H1 (cell line): ENCODE measurements around the gene PTPRO. TPM values are rescaled to one million over a fixed set of nuclear protein-coding genes. Genes with fewer than 3 reads are reported as not detected.

Experiments used
- CTCF ChIA-PET: fragments of 300-600 bp; sonication (Branson Sonifier 250); formaldehyde crosslinking; loops from one replicate; lab custom pipeline; 2021; ENCODE audit not compliant: partially characterized antibody; lab: Charles Lee
- POLR2A ChIA-PET: fragments of 300-600 bp; sonication (Branson Sonifier 250); formaldehyde crosslinking; loops from one replicate; lab custom pipeline; 2021; ENCODE audit warnings: inconsistent platforms; ENCODE audit not compliant: partially characterized antibody; lab: Charles Lee
- DNase-seq, 2 experiments: peaks; one replicate each; pipeline versions ENCODE4 v3.0.0 to v3.0.0-alpha.2; 2010 to 2022; ENCODE audit warnings: low spot score in 2 of 2, low read depth in 1 of 2, mixed read lengths in 1 of 2
- FAIRE-seq: peaks from 2 replicates; lab custom pipeline; 2011; peaks lifted over from hg19 to GRCh38; lab: Jason Lieb, UNC
- H2AFZ ChIP-seq: 2 replicates; pipeline ENCODE4 v1.8.1; 2012; ENCODE audit warnings: low read length, inconsistent platforms
- H2AK5ac ChIP-seq: 2 replicates; pipeline ENCODE4 v1.6.1; 2013; ENCODE audit warnings: low read depth, low read length
- H2BK120ac ChIP-seq: replicated peaks from 2 replicates; pipeline ENCODE3; 2013; ENCODE audit warnings: low read depth, low read length, inconsistent platforms
- H2BK12ac ChIP-seq: 2 replicates; pipeline ENCODE4 v1.6.1; 2013; ENCODE audit warnings: low read depth, low read length
- H2BK15ac ChIP-seq: 2 replicates; pipeline ENCODE4 v1.6.1; 2013; ENCODE audit warnings: low read length
- H2BK20ac ChIP-seq: 2 replicates; pipeline ENCODE4 v1.6.1; 2013; ENCODE audit warnings: low read length
- H2BK5ac ChIP-seq: 2 replicates; pipeline ENCODE4 v1.6.1; 2013; ENCODE audit warnings: low read depth, low read length
- H3K14ac ChIP-seq: 2 replicates; pipeline ENCODE4 v1.6.1; 2013; ENCODE audit warnings: inconsistent platforms; ENCODE audit not compliant: insufficient read length
- H3K18ac ChIP-seq: 2 replicates; pipeline ENCODE4 v1.6.1; 2013; ENCODE audit warnings: low read length; ENCODE audit errors: extremely low read depth
- H3K23ac ChIP-seq: 2 replicates; pipeline ENCODE4 v1.6.1; 2013; ENCODE audit warnings: inconsistent platforms; ENCODE audit not compliant: insufficient read length
- H3K23me2 ChIP-seq: 2 replicates; pipeline ENCODE4 v1.6.1; 2013; ENCODE audit warnings: low read depth, low read length
- H3K27ac ChIP-seq: 2 replicates; pipeline ENCODE4 v1.6.1; 2011; ENCODE audit warnings: low read depth, low read length, inconsistent platforms
- H3K27me3 ChIP-seq, 4 experiments: replicated peaks in 1 of 4; 1 replicate in 1 of 4; 2 replicates in 3 of 4; pipeline versions ENCODE4 v1.6.1 to v1.8.1; 2011 to 2013; ENCODE audit warnings: low read length in 3 of 4, mild to moderate bottlenecking in 3 of 4, inconsistent platforms in 2 of 4, mixed read lengths in 2 of 4, moderate library complexity in 1 of 4; ENCODE audit not compliant: control insufficient read depth in 3 of 4, insufficient read depth in 3 of 4; ENCODE audit errors: extremely low read depth in 1 of 4
- H3K36me3 ChIP-seq, 4 experiments: 2 replicates each; pipeline versions ENCODE4 v1.6.1 to v1.8.1; 2011 to 2013; ENCODE audit warnings: mild to moderate bottlenecking in 4 of 4, low read length in 3 of 4, moderate library complexity in 2 of 4, control low read depth in 1 of 4, inconsistent platforms in 1 of 4; ENCODE audit not compliant: insufficient read depth in 4 of 4, control insufficient read depth in 2 of 4
- H3K4ac ChIP-seq: replicated peaks from 2 replicates; pipeline ENCODE3; 2013; ENCODE audit warnings: low read length, low read depth, mixed read lengths, inconsistent platforms; ENCODE audit not compliant: insufficient read length
- H3K4me1 ChIP-seq, 4 experiments: replicated peaks in 1 of 4; 1 replicate in 1 of 4; 2 replicates in 3 of 4; pipeline versions ENCODE4 v1.6.1 to v1.8.1; 2011 to 2013; ENCODE audit warnings: low read length in 3 of 4, inconsistent platforms in 2 of 4, mixed read lengths in 1 of 4; ENCODE audit not compliant: insufficient read depth in 4 of 4, control insufficient read depth in 3 of 4
- H3K4me2 ChIP-seq, 2 experiments: 2 replicates each; pipeline versions ENCODE4 v1.6.1 to v1.8.1; 2011 to 2013; ENCODE audit warnings: low read depth in 2 of 2, low read length in 2 of 2, control low read depth in 1 of 2, inconsistent platforms in 1 of 2, mild to moderate bottlenecking in 1 of 2; ENCODE audit not compliant: insufficient read depth in 1 of 2
- H3K4me3 ChIP-seq, 4 experiments: fragments of 200-600, 300-600 bp in 1 of 4; sonication (generic), shearing (Covaris generic), sonication (Bioruptor Twin) in 1 of 4; 2 replicates each; pipeline versions ENCODE4 v1.5.1 to v1.8.1; 2011 to 2016; ENCODE audit warnings: low read length in 4 of 4, low read depth in 3 of 4, control low read depth in 2 of 4, inconsistent platforms in 2 of 4, mild to moderate bottlenecking in 2 of 4, mixed read lengths in 1 of 4, moderate library complexity in 1 of 4; ENCODE audit not compliant: insufficient read depth in 2 of 4; ENCODE audit errors: extremely low read depth in 1 of 4
- H3K56ac ChIP-seq: replicated peaks from 2 replicates; pipeline ENCODE3; 2013; ENCODE audit warnings: low read depth, mild to moderate bottlenecking, mixed read lengths, low read length, inconsistent platforms; ENCODE audit not compliant: insufficient read length
- H3K79me1 ChIP-seq: 2 replicates; pipeline ENCODE4 v1.6.1; 2013; ENCODE audit warnings: low read depth, low read length, control low read depth
- H3K79me2 ChIP-seq, 2 experiments: 2 replicates each; pipeline versions ENCODE4 v1.6.1 to v1.8.1; 2012 to 2013; ENCODE audit warnings: low read length in 2 of 2, mild to moderate bottlenecking in 2 of 2, inconsistent platforms in 1 of 2; ENCODE audit not compliant: insufficient read depth in 2 of 2, control insufficient read depth in 1 of 2
- H3K9ac ChIP-seq, 4 experiments: replicated peaks in 1 of 4; 1 replicate in 1 of 4; 2 replicates in 3 of 4; pipeline versions ENCODE4 v1.6.1 to v1.8.1; 2011 to 2013; ENCODE audit warnings: low read depth in 3 of 4, low read length in 3 of 4, control low read depth in 2 of 4, mild to moderate bottlenecking in 2 of 4, moderate library complexity in 2 of 4, inconsistent platforms in 1 of 4; ENCODE audit errors: extremely low read depth in 1 of 4
- H3K9me3 ChIP-seq, 2 experiments: 2 replicates each; pipeline versions ENCODE4 v1.6.1 to v1.8.1; 2012 to 2013; ENCODE audit warnings: mild to moderate bottlenecking in 2 of 2, moderate library complexity in 2 of 2, control low read depth in 1 of 2, inconsistent platforms in 1 of 2, low read depth in 1 of 2, low read length in 1 of 2, mixed read lengths in 1 of 2; ENCODE audit not compliant: insufficient read depth in 2 of 2
- H4K20me1 ChIP-seq, 2 experiments: replicated peaks in 1 of 2; 2 replicates each; pipeline versions ENCODE3 to v1.8.1; 2011 to 2013; ENCODE audit warnings: inconsistent platforms in 2 of 2, low read length in 2 of 2, mild to moderate bottlenecking in 1 of 2; ENCODE audit not compliant: insufficient read depth in 2 of 2, control insufficient read depth in 1 of 2
- H4K5ac ChIP-seq: 2 replicates; pipeline ENCODE4 v1.6.1; 2013; ENCODE audit warnings: low read length, low read depth, mixed read lengths, inconsistent platforms; ENCODE audit not compliant: insufficient read length
- H4K8ac ChIP-seq: 2 replicates; pipeline ENCODE4 v1.8.0; 2013; ENCODE audit warnings: mild to moderate bottlenecking, moderate library complexity, low read length, inconsistent platforms; ENCODE audit not compliant: insufficient read depth; ENCODE audit errors: extremely low read depth
- H4K91ac ChIP-seq: replicated peaks from 2 replicates; pipeline ENCODE3; 2013; ENCODE audit warnings: low read length, mixed read lengths, inconsistent platforms; ENCODE audit not compliant: insufficient read length
- BRCA1 ChIP-seq: IDR thresholded peaks from 2 replicates; pipeline ENCODE4 v1.6.1; 2012; ENCODE audit warnings: low read depth, low read length, improper control_type of control experiment
- FOSL1 ChIP-seq: IDR thresholded peaks from 2 replicates; pipeline ENCODE4 v1.6.1; 2011; ENCODE audit warnings: mild to moderate bottlenecking, low read depth, low read length, moderate library complexity; ENCODE audit not compliant: insufficient read depth
- KDM4A ChIP-seq: IDR thresholded peaks from one replicate; pipeline ENCODE4 v1.7.1; 2012; ENCODE audit warnings: low read depth, mild to moderate bottlenecking, moderate library complexity, low read length, inconsistent platforms; ENCODE audit not compliant: severe bottlenecking
- RAD21 ChIP-seq, 2 experiments: IDR thresholded peaks in 1 of 2; conservative IDR thresholded peaks in 1 of 2; 2 replicates each; pipeline ENCODE4 v1.6.1; 2011; ENCODE audit warnings: low read depth in 2 of 2, low read length in 2 of 2, improper control_type of control experiment in 1 of 2, inconsistent platforms in 1 of 2, mild to moderate bottlenecking in 1 of 2, moderate library complexity in 1 of 2
- TAF1 ChIP-seq: IDR thresholded peaks from 2 replicates; pipeline ENCODE4 v1.6.1; 2011; ENCODE audit warnings: mild to moderate bottlenecking, low read depth, low read length
- TEAD4 ChIP-seq: IDR thresholded peaks from 2 replicates; pipeline ENCODE4 v1.6.1; 2012; ENCODE audit warnings: low read depth, low read length, inconsistent platforms, mixed read lengths
- YY1 ChIP-seq: IDR thresholded peaks from 2 replicates; pipeline ENCODE4 v1.6.1; 2011; ENCODE audit warnings: low read depth, mild to moderate bottlenecking, low read length
- WGBS, 2 experiments: shearing (Covaris generic) in 1 of 2; methylation state at CpG; one replicate each; pipeline versions ENCODE4 v1.1.6 to v1.1.7; 2013 to 2015; ENCODE audit warnings: low lambda C conversion rate in 2 of 2, mixed read lengths in 2 of 2, inconsistent platforms in 1 of 2, low coverage in 1 of 2, missing lambda C conversion rate in 1 of 2; ENCODE audit not compliant: insufficient replicate concordance in 2 of 2, insufficient coverage in 1 of 2, insufficient read length in 1 of 2; ENCODE audit errors: extremely low coverage in 1 of 2, missing lambda C conversion rate in 1 of 2; 5-methylcytosine and 5-hydroxymethylcytosine counted together
- polyA plus RNA-seq, 7 experiments: library from polyadenylated mRNA; depleted of rRNA in 3 of 7; stranded (reverse) in 5 of 7; unstranded in 2 of 7; fragments of >200 nt in 5 of 7; fragments of 200-250 nt in 2 of 7; gene quantifications; 1 replicate in 5 of 7; 2 replicates in 1 of 7; 4 replicates in 1 of 7; pipeline versions ENCODE4 v1.2.1 to v1.2.3, GENCODE V29; 2011 to 2013; ENCODE audit warnings: missing spikeins in 2 of 7, mixed read lengths in 2 of 7
- total RNA-seq: library from RNA; stranded (reverse); fragmentation: NEBNext Ultra II Directional; extraction: Animal tissue kit (Norgen Biotek cat#: 25700); gene quantifications from 2 replicates; pipeline ENCODE4 v1.2.1, GENCODE V29; 2021
- TF ChIP-seq, protein P1 (sequence below), 3 experiments: IDR thresholded peaks; 1 replicate in 2 of 3; 2 replicates in 1 of 3; pipeline versions ENCODE4 v1.5.1 to v1.6.1; 2011; ENCODE audit warnings: low read length in 3 of 3, mild to moderate bottlenecking in 3 of 3, inconsistent platforms in 2 of 3, low read depth in 1 of 3, moderate library complexity in 1 of 3; ENCODE audit not compliant: insufficient read depth in 1 of 3; ENCODE audit errors: control extremely low read depth in 1 of 3

PTPRO gene
- total and polyA plus RNA-seq, 2 of the 8 experiments (the other 6 are each of a cell fraction or from before 2014, with no cell fraction given) = 0.73 to 1.7 TPM

GRCh38 chr12:15276088-15276698 is 46.1 kb upstream of the PTPRO start:
- H3K9me3 ChIP-seq = no peaks in the 10 kb centered on the region
- H4K91ac ChIP-seq = no peak overlapping the region
- H3K23me2 ChIP-seq = no peaks in the 10 kb centered on the region
- no peak overlapping the region for H3K27ac ChIP-seq
- DNase-seq (no peak), FAIRE-seq (peak; percentile 92)
- 30% methylated on average over 7 of the region's 8 CpGs; no CpG with 5 or more reads in 1 of the 2 experiments for whole genome bisulfite sequencing, 2 experiments
- H2BK20ac ChIP-seq = no peak overlapping the region
- H3K4me3 ChIP-seq = no peak overlapping the region
- H2BK120ac ChIP-seq = no peak overlapping the region
- no peaks in the 10 kb centered on the region for H4K20me1 ChIP-seq
- H3K4me2 ChIP-seq = no peak overlapping the region
- H3K4ac ChIP-seq = no peak overlapping the region
- no peaks in the 10 kb centered on the region for H3K79me1 ChIP-seq
- no peaks in the 10 kb centered on the region for H3K27me3 ChIP-seq
- ChIA-PET CTCF (interaction anchor here (0.6 to 6.9 kb wide), 26 partner anchors 11 to 568 kb away, joined by 3 to 37 read pairs (median 4); no protein-coding TSS in a partner anchor), POLR2A (no interaction called here)
- H3K56ac ChIP-seq = no peak overlapping the region
- no peak overlapping the region for H2BK5ac ChIP-seq
- no peak overlapping the region for H4K5ac ChIP-seq
- H3K79me2 ChIP-seq = no peaks in the 10 kb centered on the region
- H3K36me3 ChIP-seq = no peaks in the 10 kb centered on the region
- H3K23ac ChIP-seq = no peak overlapping the region
- H3K14ac ChIP-seq = no peak overlapping the region
- H2BK12ac ChIP-seq = no peak overlapping the region
- H3K18ac ChIP-seq = no peak overlapping the region
- H3K4me1 ChIP-seq = no peaks in the 10 kb centered on the region
- peak overlapping the region; percentile 89 for H2AFZ ChIP-seq
- H3K9ac ChIP-seq = no peak overlapping the region
- H2BK15ac ChIP-seq = no peak overlapping the region
- H4K8ac ChIP-seq = no peak overlapping the region
- no peak overlapping the region for H2AK5ac ChIP-seq
- TF ChIP-seq, protein P1, sequence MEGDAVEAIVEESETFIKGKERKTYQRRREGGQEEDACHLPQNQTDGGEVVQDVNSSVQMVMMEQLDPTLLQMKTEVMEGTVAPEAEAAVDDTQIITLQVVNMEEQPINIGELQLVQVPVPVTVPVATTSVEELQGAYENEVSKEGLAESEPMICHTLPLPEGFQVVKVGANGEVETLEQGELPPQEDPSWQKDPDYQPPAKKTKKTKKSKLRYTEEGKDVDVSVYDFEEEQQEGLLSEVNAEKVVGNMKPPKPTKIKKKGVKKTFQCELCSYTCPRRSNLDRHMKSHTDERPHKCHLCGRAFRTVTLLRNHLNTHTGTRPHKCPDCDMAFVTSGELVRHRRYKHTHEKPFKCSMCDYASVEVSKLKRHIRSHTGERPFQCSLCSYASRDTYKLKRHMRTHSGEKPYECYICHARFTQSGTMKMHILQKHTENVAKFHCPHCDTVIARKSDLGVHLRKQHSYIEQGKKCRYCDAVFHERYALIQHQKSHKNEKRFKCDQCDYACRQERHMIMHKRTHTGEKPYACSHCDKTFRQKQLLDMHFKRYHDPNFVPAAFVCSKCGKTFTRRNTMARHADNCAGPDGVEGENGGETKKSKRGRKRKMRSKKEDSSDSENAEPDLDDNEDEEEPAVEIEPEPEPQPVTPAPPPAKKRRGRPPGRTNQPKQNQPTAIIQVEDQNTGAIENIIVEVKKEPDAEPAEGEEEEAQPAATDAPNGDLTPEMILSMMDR (IDR thresholded peaks at IDR 0.05; ENCODE audit: control extremely low read depth in 1 of 3, insufficient read depth in 1 of 3, low read depth in 1 of 3, low read length in 3 of 3) = peak in 2 of 3 experiments; percentile 67 to 71; a peak in 3 of 4 replicates
- TF ChIP-seq KDM4A (no peak), BRCA1 (no peak), FOSL1 (no peak), YY1 (peak; percentile 90), TEAD4 (peak; percentile 40; the same call in 1 of the 2 replicates), RAD21 (IDR thresholded peaks at IDR 0.05 in 1 of 2, conservative IDR thresholded peaks at IDR 0.05 in 1 of 2; ENCODE audit: low read depth in 2 of 2, low read length in 2 of 2) (peak; percentile 81 to 84), TAF1 (no peak)
